ENCODE results near the gene GRM4. TPM values are rescaled to one million over a fixed set of nuclear protein-coding genes. Genes with fewer than 3 reads are reported as not detected.

Gene GRM4
- total RNA-seq, 1 experiment from 2014 or later: not detected

DNA sequence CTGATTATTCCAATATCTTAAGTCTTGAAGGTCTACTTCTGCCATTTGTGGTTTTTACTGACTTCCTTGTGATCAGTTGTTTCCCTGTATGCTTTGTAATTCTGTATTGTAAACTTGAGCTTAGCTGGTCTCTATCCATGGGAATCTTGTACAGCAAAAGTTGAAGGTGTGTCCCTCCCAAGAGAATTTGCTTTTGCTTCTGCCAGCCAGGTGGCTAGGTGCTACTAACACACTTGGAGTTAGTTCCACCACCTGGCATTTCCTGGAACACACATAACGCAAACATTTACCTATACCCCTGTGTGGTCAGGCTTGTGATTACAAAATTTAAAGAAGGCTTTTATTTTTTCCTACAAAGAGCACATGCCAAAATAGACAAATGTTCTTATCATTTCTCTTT lies 141.2 kb downstream of the GRM4 start:
- Histone ChIP-seq H3K9me2 (replicated peaks; ENCODE audit: low read length) (no peaks in the 10 kb centered on the region), H2AFZ (ENCODE audit: low read length) (no peak overlapping the region), H3K79me2 (ENCODE audit: low read length) (no peaks in the 10 kb centered on the region), H3K9ac (ENCODE audit: low read length) (no peak overlapping the region), H3F3A (ENCODE audit: low read length, unreplicated experiment) (no peaks in the 10 kb centered on the region), H4K20me1 (ENCODE audit: low read length) (no peaks in the 10 kb centered on the region), H3K36me3 (ENCODE audit: low read depth, low read length) (no peaks in the 10 kb centered on the region), H3K27ac (ENCODE audit: low read length) (no peak overlapping the region), H3K4me3 (ENCODE audit: low read length) (no peak overlapping the region), H3K27me3 (ENCODE audit: low read length) (peaks cover 45% of the 10 kb centered on the region), H3K9me3 (ENCODE audit: low read length) (no peaks in the 10 kb centered on the region), H3K4me2 (ENCODE audit: low read length) (no peak overlapping the region), H3K4me1 (ENCODE audit: insufficient read depth, low read length) (no peaks in the 10 kb centered on the region)
- intact Hi-C loops (cut with micrococcal nuclease): no loop called here
- CTCF ChIA-PET: no interaction called here
- TF ChIP-seq, protein P1, sequence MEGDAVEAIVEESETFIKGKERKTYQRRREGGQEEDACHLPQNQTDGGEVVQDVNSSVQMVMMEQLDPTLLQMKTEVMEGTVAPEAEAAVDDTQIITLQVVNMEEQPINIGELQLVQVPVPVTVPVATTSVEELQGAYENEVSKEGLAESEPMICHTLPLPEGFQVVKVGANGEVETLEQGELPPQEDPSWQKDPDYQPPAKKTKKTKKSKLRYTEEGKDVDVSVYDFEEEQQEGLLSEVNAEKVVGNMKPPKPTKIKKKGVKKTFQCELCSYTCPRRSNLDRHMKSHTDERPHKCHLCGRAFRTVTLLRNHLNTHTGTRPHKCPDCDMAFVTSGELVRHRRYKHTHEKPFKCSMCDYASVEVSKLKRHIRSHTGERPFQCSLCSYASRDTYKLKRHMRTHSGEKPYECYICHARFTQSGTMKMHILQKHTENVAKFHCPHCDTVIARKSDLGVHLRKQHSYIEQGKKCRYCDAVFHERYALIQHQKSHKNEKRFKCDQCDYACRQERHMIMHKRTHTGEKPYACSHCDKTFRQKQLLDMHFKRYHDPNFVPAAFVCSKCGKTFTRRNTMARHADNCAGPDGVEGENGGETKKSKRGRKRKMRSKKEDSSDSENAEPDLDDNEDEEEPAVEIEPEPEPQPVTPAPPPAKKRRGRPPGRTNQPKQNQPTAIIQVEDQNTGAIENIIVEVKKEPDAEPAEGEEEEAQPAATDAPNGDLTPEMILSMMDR (conservative IDR thresholded peaks at IDR 0.05; ENCODE audit: low read depth, low read length): no peak
- TF ChIP-seq EZH2phosphoT487 (IDR thresholded peaks at IDR 0.05; ENCODE audit: borderline replicate concordance, low read length) (no peak), EZH2 (IDR thresholded peaks at IDR 0.05; ENCODE audit: low read length, unreplicated experiment) (no peak)
- DNase-seq (no peak), ATAC-seq (no peak)
- POLR2A ChIA-PET (ENCODE audit: unreplicated experiment): no interaction called here
- no TSS peak for BruUV-seq (replicated peaks)

DNA sequence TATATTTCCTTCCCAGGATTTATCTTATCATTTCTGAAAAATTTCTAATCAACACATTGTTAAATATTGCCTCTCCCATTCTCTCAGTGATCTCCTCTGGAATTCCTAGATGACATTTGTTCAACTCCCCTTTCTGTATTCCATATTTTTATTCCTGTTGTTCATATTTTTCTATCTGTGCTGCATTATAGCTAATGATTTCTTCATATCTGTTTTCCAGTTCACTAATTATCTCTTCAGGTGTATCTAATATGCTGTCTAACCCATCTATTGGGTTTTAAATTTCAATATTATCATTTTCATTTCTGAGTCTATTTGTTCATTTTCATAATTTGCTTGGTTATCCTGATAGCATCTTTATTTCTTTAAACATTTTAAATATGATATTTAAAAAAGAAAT lies 141.9 kb downstream of the GRM4 start:
- Histone ChIP-seq H3K9me2 (replicated peaks; ENCODE audit: low read length) (no peaks in the 10 kb centered on the region), H3K27ac (ENCODE audit: low read length) (no peak overlapping the region), H3K4me1 (ENCODE audit: insufficient read depth, low read length) (no peaks in the 10 kb centered on the region), H3K27me3 (ENCODE audit: low read length) (peaks cover 48% of the 10 kb centered on the region), H3K36me3 (ENCODE audit: low read depth, low read length) (no peaks in the 10 kb centered on the region), H3K4me3 (ENCODE audit: low read length) (no peak overlapping the region), H3K9me3 (ENCODE audit: low read length) (no peaks in the 10 kb centered on the region), H3K79me2 (ENCODE audit: low read length) (no peaks in the 10 kb centered on the region), H3F3A (ENCODE audit: low read length, unreplicated experiment) (no peaks in the 10 kb centered on the region), H3K9ac (ENCODE audit: low read length) (no peak overlapping the region), H3K4me2 (ENCODE audit: low read length) (no peak overlapping the region), H2AFZ (ENCODE audit: low read length) (no peak overlapping the region), H4K20me1 (ENCODE audit: low read length) (no peaks in the 10 kb centered on the region)
- ChIA-PET POLR2A (ENCODE audit: unreplicated experiment) (no interaction called here), CTCF (no interaction called here)
- no peak for TF ChIP-seq EZH2phosphoT487 (IDR thresholded peaks at IDR 0.05; ENCODE audit: borderline replicate concordance, low read length)
- no peak for TF ChIP-seq EZH2 (IDR thresholded peaks at IDR 0.05; ENCODE audit: low read length, unreplicated experiment)
- TF ChIP-seq, protein P1 (conservative IDR thresholded peaks at IDR 0.05; ENCODE audit: low read depth, low read length): no peak
- BruUV-seq (replicated peaks): no TSS peak
- no peak for DNase-seq
- no peak for ATAC-seq
- intact Hi-C loops (cut with micrococcal nuclease): no loop called here

DNA sequence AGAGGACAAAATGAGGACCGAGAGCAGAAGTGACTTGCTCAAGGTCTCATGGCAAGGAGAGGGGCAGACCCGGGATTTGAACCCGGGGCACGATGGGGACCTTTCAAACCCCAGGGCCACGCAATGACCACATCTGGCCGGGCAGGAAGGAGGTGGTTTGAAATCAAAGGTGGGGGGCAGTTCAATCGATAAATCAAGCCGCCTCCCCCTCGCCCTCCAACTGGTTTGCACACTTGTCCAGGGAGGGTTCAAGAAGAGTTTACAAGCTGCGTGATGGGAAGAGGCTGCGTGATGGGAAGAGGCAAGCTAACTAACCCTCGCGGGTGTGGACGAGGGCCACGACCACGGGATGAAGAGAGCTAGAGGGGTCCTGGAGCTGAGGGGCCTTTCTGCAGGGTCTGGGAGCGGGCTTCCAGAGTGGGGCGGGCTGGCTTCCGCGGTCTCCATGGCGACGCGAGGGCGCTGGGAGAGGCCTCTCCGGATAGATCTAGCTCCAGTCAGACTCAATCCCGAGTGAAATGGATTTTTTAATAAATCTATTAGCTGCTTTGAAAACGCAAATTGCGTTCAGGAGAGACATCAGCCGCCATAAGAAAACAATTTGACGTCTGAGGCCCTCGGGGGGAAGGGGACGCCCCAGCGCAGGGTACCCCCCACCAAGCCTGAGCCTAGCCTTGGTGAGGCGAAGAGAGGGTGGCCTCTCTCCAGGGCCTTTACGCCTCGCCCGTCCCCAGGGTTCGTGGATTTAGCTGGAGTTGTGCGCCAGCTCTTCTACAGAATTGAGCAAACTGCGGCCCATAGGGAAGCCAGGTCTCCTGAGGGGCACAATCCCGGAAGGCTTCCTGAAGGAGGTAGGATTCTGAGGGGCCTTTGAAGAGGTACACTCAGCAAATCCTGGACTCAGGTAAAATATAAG lies 143.9 kb downstream of the GRM4 start:
- TF ChIP-seq EZH2phosphoT487 (IDR thresholded peaks at IDR 0.05; ENCODE audit: borderline replicate concordance, low read length) (no peak), EZH2 (IDR thresholded peaks at IDR 0.05; ENCODE audit: low read length, unreplicated experiment) (no peak)
- TF ChIP-seq, protein P1 (conservative IDR thresholded peaks at IDR 0.05; ENCODE audit: low read depth, low read length): no peak
- no peaks in the 10 kb centered on the region for H4K20me1 ChIP-seq (ENCODE audit: low read length)
- H3K4me1 ChIP-seq (ENCODE audit: insufficient read depth, low read length): no peaks in the 10 kb centered on the region
- no peak overlapping the region for H3K4me2 ChIP-seq (ENCODE audit: low read length)
- CTCF ChIA-PET: interaction anchor here (0.6 kb wide), 1 partner anchor 52 kb away, joined by 5 read pairs; no protein-coding TSS in a partner anchor
- no peak overlapping the region for H3K4me3 ChIP-seq (ENCODE audit: low read length)
- H3K27me3 ChIP-seq (ENCODE audit: low read length): peaks cover 59% of the 10 kb centered on the region
- H3K9me3 ChIP-seq (ENCODE audit: low read length): no peaks in the 10 kb centered on the region
- H3F3A ChIP-seq (ENCODE audit: low read length, unreplicated experiment): no peaks in the 10 kb centered on the region
- H3K9ac ChIP-seq (ENCODE audit: low read length): no peak overlapping the region
- no peaks in the 10 kb centered on the region for H3K79me2 ChIP-seq (ENCODE audit: low read length)
- H3K9me2 ChIP-seq (replicated peaks; ENCODE audit: low read length): no peaks in the 10 kb centered on the region
- DNase-seq (no peak), ATAC-seq (no peak)
- H3K36me3 ChIP-seq (ENCODE audit: low read depth, low read length): no peaks in the 10 kb centered on the region
- POLR2A ChIA-PET (ENCODE audit: unreplicated experiment): no interaction called here
- BruUV-seq (replicated peaks): no TSS peak
- H2AFZ ChIP-seq (ENCODE audit: low read length): no peak overlapping the region
- no peak overlapping the region for H3K27ac ChIP-seq (ENCODE audit: low read length)
- intact Hi-C loops (cut with micrococcal nuclease): no loop called here
